Stimulated activated CD8-positive, alpha-beta memory T cell treated with anti-CD3 and anti-CD28 coated beads, Interleukin-15, amount 100 ng/mL, for 1 hour (primary cell): Measurements from ENCODE around the gene SLC16A6.
"Not testable (repeated sequence)": the region's sequence is repeated elsewhere in the genome, so short reads cannot be mapped to it uniquely, and the experiment has no call there.

Experiments used
- DNase-seq: peaks from one replicate; pipeline ENCODE4 v3.0.0-alpha.2; 2020; ENCODE audit warnings: low read depth

SLC16A6 gene

GRCh38 chr17:68247445-68248198 is 43.3 kb downstream of the SLC16A6 start, which contains the start of gene AMZ2:
TSS of gene AMZ2 (plus strand) at chr17:68248043. CDS start at chr17:68250188, 2,145 bp downstream.
- peak; percentile 95 for DNase-seq

- DNase-seq, result no peak
Measured at GRCh38 chr17:68246271-68247028, 44.5 kb downstream of the SLC16A6 start.

- no peak for DNase-seq
Measured at GRCh38 chr17:68239632-68240366, 51.1 kb downstream of the SLC16A6 start.

- no peak for DNase-seq
Measured at GRCh38 chr17:68238871-68239253, 52.1 kb downstream of the SLC16A6 start.

- DNase-seq, result no peak
Measured at GRCh38 chr17:68238164-68238870, 52.6 kb downstream of the SLC16A6 start.

- not testable (repeated sequence) for DNase-seq
Measured at GRCh38 chr17:68237369-68238163, 53.4 kb downstream of the SLC16A6 start.

GRCh38 chr17:68235336-68235791 is 55.6 kb downstream of the SLC16A6 start:
- DNase-seq, result not testable (repeated sequence)

GRCh38 chr17:68234726-68235335 is 56.1 kb downstream of the SLC16A6 start:
- not testable (repeated sequence) for DNase-seq

- not testable (repeated sequence) for DNase-seq
Measured at GRCh38 chr17:68232741-68233140, 58.2 kb downstream of the SLC16A6 start.

- DNase-seq, result no peak
Measured at GRCh38 chr17:68231541-68231940, 59.4 kb downstream of the SLC16A6 start.

- not testable (repeated sequence) for DNase-seq
Measured at GRCh38 chr17:68231131-68231530, 59.8 kb downstream of the SLC16A6 start.

GRCh38 chr17:68229619-68230018 is 61.3 kb downstream of the SLC16A6 start:
- no peak for DNase-seq

GRCh38 chr17:68228817-68229570 is 61.9 kb downstream of the SLC16A6 start:
- no peak for DNase-seq

GRCh38 chr17:68228039-68228680 is 62.8 kb downstream of the SLC16A6 start:
- DNase-seq, result not testable (repeated sequence)

GRCh38 chr17:68225055-68225454 is 65.9 kb downstream of the SLC16A6 start:
- DNase-seq, result not testable (repeated sequence)

- DNase-seq, result no peak
Measured at GRCh38 chr17:68222606-68223005, 68.3 kb downstream of the SLC16A6 start.

- no peak for DNase-seq
Measured at GRCh38 chr17:68221786-68222185, 69.1 kb downstream of the SLC16A6 start.

- not testable (repeated sequence) for DNase-seq
Measured at GRCh38 chr17:68220786-68221185, 70.1 kb downstream of the SLC16A6 start.

GRCh38 chr17:68220186-68220585 is 70.7 kb downstream of the SLC16A6 start:
- not testable (repeated sequence) for DNase-seq
